DOHH2 (cell line): ENCODE measurements around the gene TRIM10.

Experiments
- H3F3A ChIP-seq: fragments of 200-600 bp; sonication (generic), shearing (Covaris generic); 2 replicates; pipeline ENCODE4 v1.6.0; 2016; ENCODE audit warnings: antibody characterized with exemption, mild to moderate bottlenecking; ENCODE audit not compliant: control insufficient read depth, insufficient read depth
- H3K27ac ChIP-seq: fragments of 200-600 bp; sonication (generic); 2 replicates; pipeline ENCODE4 v1.5.1; 2014; ENCODE audit warnings: low read depth, mild to moderate bottlenecking, low read length, moderate library complexity
- H3K27me3 ChIP-seq: fragments of 200-600 bp; sonication (generic); 2 replicates; pipeline ENCODE4 v1.6.1; 2014; ENCODE audit warnings: mild to moderate bottlenecking, low read length, mixed read lengths; ENCODE audit not compliant: control insufficient read depth
- H3K36me3 ChIP-seq: fragments of 200-600 bp; sonication (generic); 2 replicates; pipeline ENCODE4 v1.6.1; 2014; ENCODE audit warnings: mild to moderate bottlenecking, low read length, moderate library complexity, mixed read lengths; ENCODE audit not compliant: control insufficient read depth
- H3K4me1 ChIP-seq: fragments of 200-600 bp; sonication (generic); 2 replicates; pipeline ENCODE4 v1.6.1; 2014; ENCODE audit warnings: mild to moderate bottlenecking, low read length, mixed read lengths; ENCODE audit not compliant: control insufficient read depth
- H3K4me2 ChIP-seq: fragments of 200-600 bp; sonication (generic); 2 replicates; pipeline ENCODE4 v1.6.0; 2014; ENCODE audit warnings: mild to moderate bottlenecking, low read length, moderate library complexity
- H3K4me3 ChIP-seq: fragments of 200-600 bp; sonication (generic); 2 replicates; pipeline ENCODE4 v1.5.1; 2014; ENCODE audit warnings: mild to moderate bottlenecking, low read length, mixed read lengths
- H3K79me2 ChIP-seq: fragments of 200-600 bp; sonication (generic); 2 replicates; pipeline ENCODE4 v1.6.1; 2014; ENCODE audit warnings: mild to moderate bottlenecking, low read length, mixed read lengths; ENCODE audit not compliant: control insufficient read depth
- H3K9me2 ChIP-seq: fragments of 200-600 bp; sonication (generic); replicated peaks from 2 replicates; pipeline ENCODE4 v1.6.1; 2014; ENCODE audit warnings: mild to moderate bottlenecking, low read length, mixed read lengths; ENCODE audit not compliant: control insufficient read depth
- H3K9me3 ChIP-seq: fragments of 200-600 bp; sonication (generic); 2 replicates; pipeline ENCODE4 v1.6.1; 2014; ENCODE audit warnings: antibody characterized with exemption, low read length, mixed read lengths; ENCODE audit not compliant: control insufficient read depth, insufficient read depth
- H4K20me1 ChIP-seq: fragments of 200-600 bp; sonication (generic); 2 replicates; pipeline ENCODE4 v1.6.0; 2014; ENCODE audit warnings: low read depth, mild to moderate bottlenecking, antibody characterized with exemption, low read length, moderate library complexity; ENCODE audit not compliant: control insufficient read depth, insufficient read depth
- EZH2phosphoT487 ChIP-seq: fragments of 200-600 bp; sonication (generic); IDR thresholded peaks from 2 replicates; pipeline ENCODE4 v1.6.1; 2017; ENCODE audit warnings: borderline replicate concordance, mild to moderate bottlenecking, antibody characterized with exemption, low read length, moderate library complexity, mixed read lengths
- TF ChIP-seq, protein P1 (sequence below): fragments of 200-600 bp; sonication (generic); IDR thresholded peaks from one replicate; pipeline ENCODE4 v1.5.1; 2014; ENCODE audit warnings: antibody characterized with exemption, mild to moderate bottlenecking, low read depth, low read length; ENCODE audit not compliant: poor library complexity, severe bottlenecking

TRIM10 gene

DNA sequence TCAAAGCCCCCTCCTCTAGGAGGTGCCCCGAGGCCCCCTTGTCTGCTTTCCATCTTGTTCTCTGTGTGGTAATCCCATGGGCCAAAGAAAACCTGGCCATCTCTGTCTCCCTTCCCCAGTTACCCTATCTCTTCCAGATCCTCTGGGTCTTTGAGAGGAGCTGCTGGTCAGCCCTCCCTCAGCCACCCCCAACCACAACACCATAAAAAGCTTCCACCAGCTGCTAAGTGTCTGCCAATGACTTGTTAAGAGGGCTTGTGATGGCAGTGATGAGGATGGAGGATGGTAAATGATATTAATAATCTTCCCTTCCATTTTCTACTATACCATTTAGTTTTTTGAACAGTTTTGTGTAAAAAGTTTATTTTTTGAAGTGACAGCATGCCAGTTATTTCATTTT is 34.9 kb upstream of the TRIM10 start:
- Histone ChIP-seq H3K4me1 (peaks cover 10% of the 10 kb centered on the region), H3K4me2 (no peak overlapping the region), H4K20me1 (peaks cover 7% of the 10 kb centered on the region), H3K4me3 (no peak overlapping the region), H3K27ac (no peak overlapping the region), H3K27me3 (no peaks in the 10 kb centered on the region), H3K36me3 (peaks cover 74% of the 10 kb centered on the region), H3K9me2 (no peaks in the 10 kb centered on the region), H3K79me2 (peaks cover 15% of the 10 kb centered on the region), H3F3A (no peaks in the 10 kb centered on the region), H3K9me3 (no peaks in the 10 kb centered on the region)
- TF ChIP-seq EZH2phosphoT487: no peak
- TF ChIP-seq, protein P1, sequence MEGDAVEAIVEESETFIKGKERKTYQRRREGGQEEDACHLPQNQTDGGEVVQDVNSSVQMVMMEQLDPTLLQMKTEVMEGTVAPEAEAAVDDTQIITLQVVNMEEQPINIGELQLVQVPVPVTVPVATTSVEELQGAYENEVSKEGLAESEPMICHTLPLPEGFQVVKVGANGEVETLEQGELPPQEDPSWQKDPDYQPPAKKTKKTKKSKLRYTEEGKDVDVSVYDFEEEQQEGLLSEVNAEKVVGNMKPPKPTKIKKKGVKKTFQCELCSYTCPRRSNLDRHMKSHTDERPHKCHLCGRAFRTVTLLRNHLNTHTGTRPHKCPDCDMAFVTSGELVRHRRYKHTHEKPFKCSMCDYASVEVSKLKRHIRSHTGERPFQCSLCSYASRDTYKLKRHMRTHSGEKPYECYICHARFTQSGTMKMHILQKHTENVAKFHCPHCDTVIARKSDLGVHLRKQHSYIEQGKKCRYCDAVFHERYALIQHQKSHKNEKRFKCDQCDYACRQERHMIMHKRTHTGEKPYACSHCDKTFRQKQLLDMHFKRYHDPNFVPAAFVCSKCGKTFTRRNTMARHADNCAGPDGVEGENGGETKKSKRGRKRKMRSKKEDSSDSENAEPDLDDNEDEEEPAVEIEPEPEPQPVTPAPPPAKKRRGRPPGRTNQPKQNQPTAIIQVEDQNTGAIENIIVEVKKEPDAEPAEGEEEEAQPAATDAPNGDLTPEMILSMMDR: no peak

DNA sequence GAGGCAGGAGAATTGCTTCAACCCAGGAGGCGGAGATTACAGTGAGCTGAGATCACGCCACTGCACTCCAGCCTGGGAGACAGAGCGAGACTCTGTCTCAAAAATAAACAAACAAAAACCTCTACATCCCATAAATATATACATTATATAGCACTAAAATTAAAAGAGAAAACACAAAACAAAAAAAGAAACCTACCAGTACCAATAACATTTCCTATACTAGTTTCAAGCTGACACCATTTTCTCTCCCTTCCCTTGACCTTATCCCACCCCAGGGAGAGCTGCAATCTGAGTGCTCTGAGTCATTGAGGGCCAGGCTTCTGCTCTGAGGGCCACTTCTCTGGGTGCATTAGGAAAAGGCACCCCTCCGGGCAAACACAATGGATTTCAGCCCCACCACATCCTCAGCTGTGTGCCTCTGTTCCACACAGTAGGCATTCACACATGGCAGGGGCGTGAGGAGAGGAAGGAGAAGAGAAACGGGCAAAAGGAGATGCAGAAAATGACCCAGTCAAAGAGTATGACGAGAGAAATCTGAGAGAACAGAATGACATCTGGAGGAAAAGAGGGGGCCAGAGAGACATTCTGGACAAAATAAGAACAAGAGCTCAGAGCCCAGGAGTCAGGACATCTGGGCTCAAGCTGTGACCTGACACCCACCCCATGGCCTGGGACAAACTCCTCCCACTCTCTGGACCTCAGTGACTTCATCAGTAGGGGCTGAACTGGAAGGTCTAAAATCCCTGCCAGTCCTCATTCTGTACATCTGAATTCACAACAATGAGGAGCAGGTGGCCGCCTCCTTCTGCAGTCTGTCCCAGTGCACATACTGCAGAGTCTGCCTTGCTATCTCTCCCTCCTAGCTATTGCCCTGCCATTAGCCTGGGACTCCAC is 34.0 kb upstream of the TRIM10 start:
- Histone ChIP-seq H3K36me3 (peaks cover 75% of the 10 kb centered on the region), H3F3A (no peaks in the 10 kb centered on the region), H3K27me3 (no peaks in the 10 kb centered on the region), H3K4me3 (no peak overlapping the region), H3K9me3 (no peaks in the 10 kb centered on the region), H3K4me1 (peaks cover under 1% of the 10 kb centered on the region), H3K79me2 (peaks cover 6% of the 10 kb centered on the region), H3K4me2 (no peak overlapping the region), H4K20me1 (peaks cover under 1% of the 10 kb centered on the region), H3K9me2 (no peaks in the 10 kb centered on the region), H3K27ac (no peak overlapping the region)
- TF ChIP-seq, protein P1: no peak
- TF ChIP-seq EZH2phosphoT487: no peak

DNA sequence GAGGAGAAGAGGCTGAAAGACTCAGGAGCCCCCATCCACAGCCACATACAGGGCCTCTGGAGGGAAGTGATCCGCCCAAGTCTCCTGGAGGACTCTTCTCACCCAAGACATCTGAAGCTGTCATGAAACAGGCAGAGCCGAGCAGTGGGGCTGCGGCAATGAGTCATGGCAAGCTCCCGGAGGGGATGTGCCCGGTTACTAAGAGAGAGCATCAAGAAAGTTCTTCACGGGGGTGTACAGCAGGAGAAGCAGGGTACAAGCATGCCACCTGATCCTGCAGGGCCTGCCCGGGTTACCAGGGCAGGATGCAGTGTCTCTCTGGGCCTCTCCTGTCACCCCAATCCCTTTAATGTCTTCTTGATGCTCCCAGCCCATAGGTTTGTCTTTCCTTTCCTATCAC is 31.1 kb upstream of the TRIM10 start:
- Histone ChIP-seq H3K9me2 (no peaks in the 10 kb centered on the region), H3K27ac (no peak overlapping the region), H3K79me2 (no peaks in the 10 kb centered on the region), H3K27me3 (no peaks in the 10 kb centered on the region), H3K4me1 (no peaks in the 10 kb centered on the region), H3F3A (no peaks in the 10 kb centered on the region), H3K4me3 (no peak overlapping the region), H3K4me2 (no peak overlapping the region), H3K36me3 (peaks cover 73% of the 10 kb centered on the region), H3K9me3 (no peaks in the 10 kb centered on the region), H4K20me1 (no peaks in the 10 kb centered on the region)
- no peak for TF ChIP-seq EZH2phosphoT487
- TF ChIP-seq, protein P1: no peak
